Measurements from ENCODE around the gene KLHL34.

KLHL34 gene, protein sequence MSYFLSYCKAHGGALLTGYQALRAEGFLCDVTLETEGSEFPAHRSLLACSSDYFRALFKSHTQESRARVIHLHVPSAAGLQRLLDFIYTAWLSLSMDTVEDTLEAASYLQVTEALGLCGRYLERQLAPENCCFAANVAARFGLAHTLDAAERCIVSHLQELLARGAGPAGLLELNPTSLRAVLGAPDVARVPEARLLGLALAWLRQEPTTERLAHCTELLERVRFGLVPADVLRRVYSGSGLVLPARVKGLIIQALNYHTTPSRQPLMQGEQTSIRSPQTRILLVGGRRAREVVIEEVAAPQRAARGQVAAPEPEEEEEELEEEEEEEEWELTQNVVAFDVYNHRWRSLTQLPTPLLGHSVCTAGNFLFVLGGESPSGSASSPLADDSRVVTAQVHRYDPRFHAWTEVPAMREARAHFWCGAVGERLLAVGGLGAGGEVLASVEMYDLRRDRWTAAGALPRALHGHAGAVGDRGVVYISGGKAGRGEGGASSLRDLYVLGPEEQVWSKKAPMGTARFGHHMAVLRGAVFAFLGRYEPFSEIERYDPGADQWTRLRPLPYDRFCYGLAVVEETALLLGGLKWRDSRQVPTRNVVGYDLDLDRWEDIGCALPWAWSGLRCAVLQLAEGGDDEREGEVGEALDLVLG

DNA sequence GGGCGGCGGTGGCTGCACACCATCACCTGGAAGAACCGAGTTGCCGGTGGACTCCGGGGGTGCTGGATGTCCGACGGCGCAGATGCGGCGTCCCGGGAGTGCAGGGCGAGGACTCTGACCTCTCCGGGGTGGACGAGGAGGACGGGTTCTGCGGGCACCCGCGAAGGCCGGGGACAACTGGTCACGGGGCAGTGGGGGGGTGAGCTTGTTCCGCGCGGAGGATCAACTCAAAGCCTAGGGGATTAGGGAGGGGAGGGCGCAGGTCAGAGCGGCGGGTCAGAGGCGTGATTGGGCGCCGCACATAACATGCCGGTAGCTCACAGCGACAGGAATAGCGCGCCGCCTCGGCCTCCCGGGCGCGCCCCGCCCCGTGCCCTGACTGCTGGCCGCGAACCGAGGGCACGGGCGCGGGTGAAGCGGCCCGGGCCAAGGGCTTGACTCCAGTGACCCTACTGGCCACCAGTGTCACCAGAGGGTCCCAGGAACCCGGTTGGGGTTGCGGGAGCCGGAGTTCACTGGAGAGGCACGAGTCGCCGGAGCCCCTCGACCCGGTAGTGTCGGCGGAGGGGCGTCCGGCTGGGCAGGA, at the start of gene KLHL34:
Gene KLHL34 (minus strand): TSS at position 179 of the 586 bp plus-strand sequence. CDS start 542 bp downstream, outside the sequence.
- TF ChIP-seq GATA2 (IDR thresholded peaks at IDR 0.05; ENCODE audit: low read depth, low read length), result no peak
- TF ChIP-seq GATA3 (IDR thresholded peaks at IDR 0.05; ENCODE audit: low read depth, low read length), result no peak

DNA sequence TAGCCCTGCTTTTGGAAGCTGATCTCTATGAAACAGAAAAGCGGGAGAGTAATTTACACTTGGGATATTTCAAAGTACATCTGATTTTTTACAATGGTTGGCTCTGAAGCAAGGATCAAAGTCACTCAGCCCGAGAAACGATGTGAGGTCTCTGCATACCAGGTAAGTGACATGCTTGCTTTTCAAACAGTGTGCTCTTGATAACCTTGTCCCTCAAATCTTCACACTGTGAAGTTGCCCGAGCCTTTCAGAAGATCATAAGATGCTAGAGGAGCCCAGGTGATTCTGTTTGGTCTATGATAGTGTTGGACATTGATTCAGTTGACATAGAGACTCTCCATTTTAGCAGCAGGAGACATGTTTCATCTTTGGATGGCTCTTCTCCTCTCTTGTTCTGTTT, 47.1 kb upstream of the KLHL34 start:
- TF ChIP-seq GATA3 (IDR thresholded peaks at IDR 0.05; ENCODE audit: low read depth, low read length) (no peak), GATA2 (IDR thresholded peaks at IDR 0.05; ENCODE audit: low read depth, low read length) (no peak)

DNA sequence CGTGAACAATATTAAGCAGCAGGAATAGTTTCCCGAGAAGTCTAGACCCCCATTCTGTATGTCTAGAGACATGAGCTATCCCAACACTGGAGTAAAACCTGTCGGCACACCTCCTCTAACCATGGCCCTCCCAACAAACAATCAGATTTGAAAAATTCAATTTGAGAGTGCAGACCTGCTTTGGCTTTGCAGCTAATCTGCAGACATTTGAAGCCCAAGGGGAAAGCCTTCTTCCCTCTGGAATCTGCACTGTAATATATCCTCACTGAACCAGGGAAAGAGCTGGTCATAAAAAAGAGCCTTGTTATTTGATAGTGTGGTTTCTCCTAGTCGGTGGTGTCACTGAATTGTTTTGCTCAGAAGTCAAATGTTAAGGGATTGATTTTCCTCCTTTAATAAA, 44.6 kb upstream of the KLHL34 start:
- no peak for TF ChIP-seq GATA3 (IDR thresholded peaks at IDR 0.05; ENCODE audit: low read depth, low read length)
- no peak for TF ChIP-seq GATA2 (IDR thresholded peaks at IDR 0.05; ENCODE audit: low read depth, low read length)

DNA sequence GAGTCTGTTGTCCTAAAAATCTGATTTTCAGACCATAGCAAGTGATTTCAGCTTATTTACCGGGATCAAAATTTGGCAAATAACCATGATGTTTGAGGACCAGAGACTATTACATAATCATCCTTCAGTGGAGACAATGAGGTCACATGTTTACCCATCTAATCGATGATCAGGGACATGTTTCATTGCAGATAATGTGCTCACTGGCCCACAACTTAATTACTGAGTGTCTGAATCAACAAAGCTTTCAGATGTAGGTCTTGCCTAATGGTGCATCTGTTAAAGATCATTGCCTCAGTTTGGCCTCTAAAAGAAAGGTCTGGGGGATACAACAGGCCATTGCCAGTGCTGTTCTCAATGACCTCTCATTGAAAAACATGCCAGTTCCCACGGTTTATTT, 42.8 kb upstream of the KLHL34 start:
- TF ChIP-seq GATA3 (IDR thresholded peaks at IDR 0.05; ENCODE audit: low read depth, low read length) (peak; percentile 65; the same call in 1 of the 2 replicates), GATA2 (IDR thresholded peaks at IDR 0.05; ENCODE audit: low read depth, low read length) (peak; percentile 70)

DNA sequence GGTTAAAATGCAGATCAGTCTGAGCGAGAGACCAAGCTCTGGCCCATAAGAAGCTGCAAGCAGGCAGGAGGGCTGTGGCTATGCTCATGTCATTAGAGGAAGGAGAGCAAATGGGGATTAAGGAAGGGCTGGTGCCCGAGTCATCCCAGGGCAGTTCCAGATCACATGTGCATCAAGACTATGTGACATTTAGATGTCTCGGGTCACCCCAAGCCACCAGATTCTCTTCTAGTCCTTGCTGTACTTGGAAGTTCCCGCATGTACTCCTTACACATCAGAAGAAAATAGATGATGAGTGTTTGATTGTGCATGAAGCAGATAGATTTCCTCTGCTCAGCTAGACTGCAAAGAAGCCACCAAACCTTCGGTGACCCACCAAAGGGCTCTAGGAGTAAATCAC, 42.1 kb upstream of the KLHL34 start:
- TF ChIP-seq GATA3 (IDR thresholded peaks at IDR 0.05; ENCODE audit: low read depth, low read length) (no peak), GATA2 (IDR thresholded peaks at IDR 0.05; ENCODE audit: low read depth, low read length) (no peak)

DNA sequence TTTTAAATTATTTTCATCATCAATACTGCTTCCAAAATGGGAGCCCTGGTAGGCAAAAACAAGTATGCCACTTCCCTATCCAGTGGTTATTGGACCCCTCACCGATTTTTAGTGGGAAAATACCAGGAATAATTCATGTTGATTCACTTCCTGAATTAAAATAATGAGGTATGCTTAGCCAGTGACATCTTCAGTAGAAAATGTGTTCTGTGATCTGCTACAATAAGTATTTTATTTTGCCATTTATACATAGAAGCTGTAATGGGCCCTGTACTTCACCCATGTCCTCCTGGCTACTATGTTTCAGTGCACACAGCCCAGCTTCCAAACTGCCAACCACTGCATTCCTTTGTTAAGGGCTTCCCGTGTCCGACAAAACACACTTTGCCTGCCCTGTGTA, 41.0 kb upstream of the KLHL34 start:
- no peak for TF ChIP-seq GATA3 (IDR thresholded peaks at IDR 0.05; ENCODE audit: low read depth, low read length)

DNA sequence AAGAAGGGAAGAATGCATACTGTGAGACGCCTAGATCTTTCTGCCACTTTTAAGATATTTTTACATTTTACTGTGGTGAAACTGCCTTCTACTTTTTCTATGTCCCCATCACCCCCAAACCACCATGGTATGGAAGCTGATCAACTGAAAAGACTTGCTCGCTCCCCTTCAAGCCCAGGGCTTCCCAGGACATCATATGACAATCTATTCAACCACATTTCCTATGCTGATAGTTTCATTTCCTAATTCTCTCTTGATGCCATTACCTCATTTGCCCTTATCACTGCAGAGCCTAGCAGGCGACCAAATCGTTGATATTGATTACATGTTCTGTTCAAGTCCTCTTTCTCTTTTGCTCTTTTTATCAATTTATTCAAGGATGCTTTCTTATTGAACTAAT, 40.1 kb upstream of the KLHL34 start:
- TF ChIP-seq GATA3 (IDR thresholded peaks at IDR 0.05; ENCODE audit: low read depth, low read length) (no peak), GATA2 (IDR thresholded peaks at IDR 0.05; ENCODE audit: low read depth, low read length) (no peak)

DNA sequence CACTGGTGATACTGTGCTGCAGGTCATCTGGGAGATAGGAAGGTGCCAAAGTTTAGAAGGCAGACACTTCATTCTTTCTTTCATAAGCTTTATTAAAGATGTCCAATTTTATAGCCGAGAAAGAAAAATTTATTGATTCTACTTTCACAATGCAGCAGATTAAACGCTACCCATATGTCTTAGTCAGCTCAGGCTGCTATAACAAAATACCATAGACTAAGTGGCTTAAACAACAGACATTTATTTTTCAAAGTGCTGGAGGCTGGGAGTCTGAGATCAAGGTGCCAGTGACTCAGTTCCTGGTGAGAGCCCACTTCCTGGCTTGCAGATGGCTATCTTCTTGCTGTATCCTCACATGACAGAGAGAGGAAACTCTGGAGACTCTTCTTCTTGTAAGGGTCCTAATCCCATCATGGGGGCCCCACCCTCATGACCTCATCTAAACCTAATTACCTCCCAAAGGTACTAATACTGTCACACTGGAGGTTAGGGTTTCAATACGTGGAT, 33.4 kb upstream of the KLHL34 start:
- TF ChIP-seq GATA3 (IDR thresholded peaks at IDR 0.05; ENCODE audit: low read depth, low read length) (no peak), GATA2 (IDR thresholded peaks at IDR 0.05; ENCODE audit: low read depth, low read length) (no peak)

DNA sequence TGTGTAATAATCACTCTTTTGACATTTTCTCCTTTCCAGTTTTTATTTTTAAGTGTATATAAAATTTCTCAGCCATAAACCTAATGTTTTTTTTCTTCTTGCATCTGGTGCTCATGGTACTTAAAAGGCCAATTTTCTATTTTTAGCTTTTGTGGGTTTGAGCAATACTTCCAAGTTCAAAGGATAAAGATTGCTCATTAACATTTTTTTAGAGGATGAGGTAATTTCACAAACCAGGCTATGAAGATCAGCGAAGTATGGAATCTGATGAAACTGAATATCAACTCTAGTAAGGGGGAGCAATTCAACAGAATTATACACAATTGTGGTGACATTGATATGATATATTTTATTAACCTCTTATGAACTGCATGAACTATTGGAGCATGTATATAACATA, 25.8 kb upstream of the KLHL34 start:
- TF ChIP-seq GATA3 (IDR thresholded peaks at IDR 0.05; ENCODE audit: low read depth, low read length) (no peak), GATA2 (IDR thresholded peaks at IDR 0.05; ENCODE audit: low read depth, low read length) (no peak)

DNA sequence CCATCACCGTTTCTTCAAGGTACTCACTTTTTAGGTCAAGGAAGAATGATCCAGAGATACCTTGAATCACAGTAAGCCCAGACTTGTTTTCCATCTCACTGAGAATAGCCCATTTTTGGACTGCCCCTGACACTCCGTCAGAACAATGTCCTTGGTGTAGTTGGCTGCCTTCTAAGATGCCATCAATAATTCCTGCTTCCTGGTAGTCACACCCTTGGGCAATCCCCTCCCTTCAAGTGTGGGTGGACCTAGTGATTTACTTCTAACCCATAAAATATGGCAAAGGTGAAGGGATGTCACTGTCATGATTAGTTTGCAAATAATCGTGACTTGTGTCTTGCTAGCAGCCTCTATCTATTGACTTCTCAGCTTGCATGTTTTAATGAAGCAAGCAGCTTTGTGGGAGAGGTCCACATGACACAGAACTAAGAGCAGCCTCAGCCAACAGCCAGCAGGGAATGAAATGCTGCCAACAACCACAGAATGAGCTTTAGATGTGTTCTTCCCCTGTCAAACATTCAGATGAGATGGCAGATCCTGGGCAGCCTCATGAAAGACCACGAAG, 20.0 kb upstream of the KLHL34 start:
- TF ChIP-seq GATA3 (IDR thresholded peaks at IDR 0.05; ENCODE audit: low read depth, low read length) (no peak), GATA2 (IDR thresholded peaks at IDR 0.05; ENCODE audit: low read depth, low read length) (no peak)

DNA sequence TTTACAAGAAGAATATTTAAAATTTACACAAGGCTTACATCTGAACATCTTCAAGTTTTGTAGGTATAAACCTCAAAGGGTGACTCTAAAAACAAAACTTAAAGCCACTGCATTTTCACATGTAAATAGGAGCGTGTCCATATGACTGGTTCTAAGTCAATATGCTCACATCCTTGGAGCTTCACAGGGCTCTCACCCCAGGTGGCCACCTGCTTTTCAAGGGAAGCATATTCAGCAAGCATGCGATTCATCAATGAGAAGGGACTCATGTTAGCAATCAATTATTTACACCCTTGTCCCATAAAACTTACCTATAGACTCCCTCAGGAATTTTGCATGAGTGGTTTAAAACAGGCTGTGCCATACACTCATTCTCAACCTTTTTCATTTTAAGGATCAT, 17.8 kb upstream of the KLHL34 start:
- TF ChIP-seq GATA3 (IDR thresholded peaks at IDR 0.05; ENCODE audit: low read depth, low read length), result no peak
- no peak for TF ChIP-seq GATA2 (IDR thresholded peaks at IDR 0.05; ENCODE audit: low read depth, low read length)

DNA sequence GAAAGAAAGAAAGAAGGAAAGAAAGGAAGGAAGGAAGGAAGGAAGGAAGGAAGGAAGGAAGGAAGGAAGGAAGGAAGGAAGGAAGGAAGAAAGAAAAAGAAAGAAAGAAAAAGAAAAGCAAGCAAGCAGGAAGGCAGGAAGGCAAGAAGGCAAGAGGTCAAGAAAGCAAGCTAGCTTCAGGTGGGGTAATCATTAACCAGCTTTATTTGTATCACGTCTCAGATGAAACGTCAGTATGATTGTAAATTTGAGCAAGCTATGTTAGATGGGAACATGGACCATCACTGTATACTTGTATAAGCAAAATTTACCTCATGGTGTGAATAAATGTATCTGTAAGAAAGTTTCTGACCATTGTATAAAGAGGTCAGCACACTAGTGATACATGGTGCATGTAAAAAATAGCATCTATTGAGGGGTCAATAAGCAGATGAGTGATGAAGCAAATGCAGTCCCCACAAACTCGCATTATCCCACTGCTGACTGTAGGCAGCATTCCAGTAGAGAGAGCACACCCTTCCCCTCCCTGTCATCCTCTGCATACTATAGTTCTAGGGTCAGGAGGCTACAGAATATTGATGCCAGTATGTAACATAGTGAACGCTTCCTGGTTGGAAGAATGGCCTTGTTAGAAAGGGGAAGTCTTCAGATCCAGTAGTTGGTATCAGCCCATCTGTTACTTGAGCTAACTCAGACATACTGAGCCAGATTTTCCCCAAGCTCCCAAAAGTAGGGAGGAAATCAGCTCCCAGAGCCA, 16.5 kb upstream of the KLHL34 start:
- no peak for TF ChIP-seq GATA2 (IDR thresholded peaks at IDR 0.05; ENCODE audit: low read depth, low read length)
- TF ChIP-seq GATA3 (IDR thresholded peaks at IDR 0.05; ENCODE audit: low read depth, low read length), result no peak

DNA sequence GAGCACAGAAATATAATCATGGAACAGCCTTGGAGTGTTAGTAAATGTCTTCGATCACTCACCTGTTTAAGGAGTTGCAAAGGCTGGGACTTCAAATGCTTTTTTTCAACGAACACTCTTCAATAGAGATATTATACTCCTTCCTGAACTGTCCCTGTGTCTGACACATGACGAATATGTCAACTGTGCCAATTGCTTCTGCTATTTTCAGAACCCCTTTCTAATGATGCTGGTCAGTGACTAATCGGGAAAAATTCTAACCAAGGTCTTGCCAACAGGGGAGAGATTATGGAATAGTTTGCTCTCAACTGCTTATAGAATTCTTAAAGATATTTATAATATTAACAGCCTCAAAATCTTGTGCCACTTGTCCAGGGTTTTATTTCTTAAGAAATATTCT, 8.5 kb upstream of the KLHL34 start:
- TF ChIP-seq GATA2 (IDR thresholded peaks at IDR 0.05; ENCODE audit: low read depth, low read length), result no peak
- TF ChIP-seq GATA3 (IDR thresholded peaks at IDR 0.05; ENCODE audit: low read depth, low read length), result no peak

DNA sequence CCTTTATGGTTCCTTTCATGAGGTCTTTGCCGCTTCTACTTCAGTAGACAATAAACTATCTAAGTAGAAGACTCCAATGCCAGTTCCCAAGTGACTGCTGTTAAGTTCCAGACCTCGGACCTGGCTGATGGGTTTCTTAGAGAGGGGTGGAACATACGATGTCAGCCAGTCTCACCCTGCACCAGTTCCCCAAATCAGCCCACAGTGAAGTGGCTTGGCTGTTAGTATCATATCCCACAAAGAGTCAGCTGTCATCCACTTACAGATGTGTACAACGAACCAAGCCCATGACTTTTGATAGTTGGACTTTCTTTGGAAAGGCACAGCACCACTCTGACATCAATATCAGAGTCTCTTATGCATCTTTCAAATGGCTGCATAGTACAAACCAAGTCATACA, 8.1 kb upstream of the KLHL34 start:
- TF ChIP-seq GATA2 (IDR thresholded peaks at IDR 0.05; ENCODE audit: low read depth, low read length), result no peak
- TF ChIP-seq GATA3 (IDR thresholded peaks at IDR 0.05; ENCODE audit: low read depth, low read length), result no peak

Data from SH-SY5Y (cell line).